ENCODE results near the gene APOBEC3C.
"Not testable (repeated sequence)": the region's sequence is repeated elsewhere in the genome, so short reads cannot be mapped to it uniquely, and the experiment has no call there.

GRCh38 chr22:39051844-39052495 lies 37.9 kb downstream of the APOBEC3C start:
- not testable (repeated sequence) for TF ChIP-seq POLR2A, CTCF (IDR thresholded peaks at IDR 0.05)

Measured in stomach (tissue), 4 donors.